ENCODE results near the gene STAT1. TPM values are rescaled to one million over a fixed set of nuclear protein-coding genes. Genes with fewer than 3 reads are reported as not detected.

STAT1 gene
- total RNA-seq, 1 experiment from 2014 or later: 73.4 TPM

- BruUV-seq (replicated peaks): no TSS peak
- H3K36me3 ChIP-seq (ENCODE audit: control insufficient read depth, insufficient read depth, low read length): peaks cover 58% of the 10 kb centered on the region
- TF ChIP-seq SIN3A (IDR thresholded peaks at IDR 0.05; ENCODE audit: borderline replicate concordance, insufficient read depth, low read depth, low read length) (no peak), REST (IDR thresholded peaks at IDR 0.05; ENCODE audit: insufficient read depth in 1 of 2, low read depth in 2 of 2, low read length in 1 of 2) (no peak), CTCF (IDR thresholded peaks at IDR 0.05) (no peak), TCF7L2 (IDR thresholded peaks at IDR 0.05; ENCODE audit: low read depth, low read length) (no peak), POLR2AphosphoS5 (IDR thresholded peaks at IDR 0.05; ENCODE audit: low read depth, low read length) (no peak)
- CTCF ChIA-PET: no interaction called here
- POLR2A ChIA-PET: no interaction called here
- ATAC-seq: no peak
- H3K4me1 ChIP-seq (ENCODE audit: control insufficient read depth, insufficient read depth, low read length): no peaks in the 10 kb centered on the region
- in situ Hi-C loops (cut with HindIII; ENCODE audit: low pct_unique_long_range_greater_than_20kb, low sequenced_read_pairs) (no loop called here), intact Hi-C loops (cut with micrococcal nuclease; ENCODE audit: unreplicated experiment) (no loop called here)
- no peak overlapping the region for H3K27ac ChIP-seq (ENCODE audit: low read length)
- no peak for DNase-seq (ENCODE audit: low read depth, low spot score)
- H3K9me3 ChIP-seq (ENCODE audit: control insufficient read depth, insufficient read depth, low read depth, low read length): no peaks in the 10 kb centered on the region
- no peak overlapping the region for H3K4me3 ChIP-seq (ENCODE audit: low read depth in 2 of 2, low read length in 2 of 2)
- no peaks in the 10 kb centered on the region for H3K27me3 ChIP-seq (ENCODE audit: control insufficient read depth, insufficient read depth, low read length)
Measured at GRCh38 chr2:190981333-190981732, 32.6 kb downstream of the STAT1 start.

- ATAC-seq: no peak
- CTCF ChIA-PET: no interaction called here
- no peaks in the 10 kb centered on the region for H3K4me1 ChIP-seq (ENCODE audit: control insufficient read depth, insufficient read depth, low read length)
Measured at GRCh38 chr2:190980630-190981209, 33.3 kb downstream of the STAT1 start.

More at GRCh38 chr2:190980630-190981209, 33.3 kb downstream of the STAT1 start:
- POLR2A ChIA-PET: no interaction called here
- no peaks in the 10 kb centered on the region for H3K9me3 ChIP-seq (ENCODE audit: control insufficient read depth, insufficient read depth, low read depth, low read length)
- H3K36me3 ChIP-seq (ENCODE audit: control insufficient read depth, insufficient read depth, low read length): peaks cover 65% of the 10 kb centered on the region
- TF ChIP-seq CTCF (IDR thresholded peaks at IDR 0.05): no peak
- no peak for TF ChIP-seq REST (IDR thresholded peaks at IDR 0.05; ENCODE audit: insufficient read depth in 1 of 2, low read depth in 2 of 2, low read length in 1 of 2)
- no peak for TF ChIP-seq POLR2AphosphoS5 (IDR thresholded peaks at IDR 0.05; ENCODE audit: low read depth, low read length)
- TF ChIP-seq SIN3A (IDR thresholded peaks at IDR 0.05; ENCODE audit: borderline replicate concordance, insufficient read depth, low read depth, low read length): no peak
- no peak for TF ChIP-seq TCF7L2 (IDR thresholded peaks at IDR 0.05; ENCODE audit: low read depth, low read length)
- DNase-seq (ENCODE audit: low read depth, low spot score): no peak
- BruUV-seq (replicated peaks): no TSS peak
- H3K27me3 ChIP-seq (ENCODE audit: control insufficient read depth, insufficient read depth, low read length): no peaks in the 10 kb centered on the region
- in situ Hi-C loops (cut with HindIII; ENCODE audit: low pct_unique_long_range_greater_than_20kb, low sequenced_read_pairs) (no loop called here), intact Hi-C loops (cut with micrococcal nuclease; ENCODE audit: unreplicated experiment) (no loop called here)
- no peak overlapping the region for H3K27ac ChIP-seq (ENCODE audit: low read length)
- H3K4me3 ChIP-seq (ENCODE audit: low read depth in 2 of 2, low read length in 2 of 2): no peak overlapping the region
